ENCODE data around the gene HOXB3.
A peak's percentile ranks its signal among the peaks of the same experiment; 100 is the strongest.
"Not testable (repeated sequence)": the region's sequence is repeated elsewhere in the genome, so short reads cannot be mapped to it uniquely, and the experiment has no call there.

HOXB3 gene

GRCh38 chr17:48542114-48542656, 47.9 kb downstream of the HOXB3 start:
- no peak for DNase-seq

- DNase-seq, result peak; percentile 48
These were observed 48.4 kb downstream of the HOXB3 start for GRCh38 chr17:48541577-48542113.

GRCh38 chr17:48541036-48541576, 48.9 kb downstream of the HOXB3 start:
- DNase-seq, result no peak

GRCh38 chr17:48540213-48540612, 49.8 kb downstream of the HOXB3 start:
- DNase-seq, result no peak

- no peak for DNase-seq
These were observed 50.9 kb downstream of the HOXB3 start for GRCh38 chr17:48539177-48539576.

GRCh38 chr17:48537316-48537715, 52.7 kb downstream of the HOXB3 start:
- DNase-seq, result no peak

GRCh38 chr17:48535793-48536559, 54.1 kb downstream of the HOXB3 start:
- not testable (repeated sequence) for DNase-seq

- DNase-seq, result no peak
These were observed 57.8 kb downstream of the HOXB3 start for GRCh38 chr17:48532261-48532660.

- DNase-seq, result no peak
These were observed 59.2 kb downstream of the HOXB3 start, which contains the start of gene HOXB1 for GRCh38 chr17:48530887-48531272. Gene HOXB1 (minus strand): TSS chr17:48531011. CDS start chr17:48530904, 107 bp downstream.

GRCh38 chr17:48530208-48530886, 59.7 kb downstream of the HOXB3 start:
- no peak for DNase-seq

GRCh38 chr17:48529683-48530009, 60.4 kb downstream of the HOXB3 start:
- DNase-seq, result no peak

GRCh38 chr17:48528936-48529682, 60.9 kb downstream of the HOXB3 start:
- DNase-seq, result no peak

- DNase-seq, result no peak
These were observed 61.7 kb downstream of the HOXB3 start for GRCh38 chr17:48528153-48528935.

- no peak for DNase-seq
These were observed 62.5 kb downstream of the HOXB3 start for GRCh38 chr17:48527547-48527932.

GRCh38 chr17:48526608-48527546, 63.2 kb downstream of the HOXB3 start:
- no peak for DNase-seq

GRCh38 chr17:48523010-48523409, 67.0 kb downstream of the HOXB3 start:
- DNase-seq, result peak; percentile 36

GRCh38 chr17:48522031-48522653, 67.9 kb downstream of the HOXB3 start:
- DNase-seq, result peak; percentile 95

GRCh38 chr17:48520631-48521079, 69.4 kb downstream of the HOXB3 start:
- no peak for DNase-seq

- no peak for DNase-seq
These were observed 70.6 kb downstream of the HOXB3 start for GRCh38 chr17:48519427-48519826.

GRCh38 chr17:48517478-48517877, 72.6 kb downstream of the HOXB3 start:
- DNase-seq, result no peak
